ENCODE measurements around the gene PPP1R3D. TPM values are rescaled to one million over a fixed set of nuclear protein-coding genes. Genes with fewer than 3 reads are reported as not detected.

PPP1R3D gene
- total and polyA plus RNA-seq, 2 of the 13 experiments (the other 11 are each of a cell fraction or from before 2014, with no cell fraction given), result 1.2 to 3.7 TPM

- CTCF ChIA-PET (ENCODE audit: low intra/inter-chr PET ratio, low total read pairs), result no interaction called here
- Histone ChIP-seq H3K9ac (ENCODE audit: insufficient read depth, low read depth, low read length) (no peak overlapping the region), H3K4me2 (ENCODE audit: low read depth, low read length) (no peak overlapping the region), H3K79me2 (ENCODE audit: insufficient read depth, low read length) (no peaks in the 10 kb centered on the region), H2AFZ (ENCODE audit: low read length) (no peak overlapping the region), H3K9me3 (ENCODE audit: low read length) (no peaks in the 10 kb centered on the region), H3K36me3 (replicated peaks in 1 of 2; ENCODE audit: control insufficient read depth in 1 of 2, insufficient read depth in 2 of 2, low read length in 2 of 2) (peaks cover 8 to 17% of the 10 kb centered on the region in 2 experiments; a peak in 4 of 5 replicates), H3K27ac (ENCODE audit: extremely low read length, insufficient read depth, low read length) (no peak overlapping the region), H3K4me1 (ENCODE audit: insufficient read depth, low read length) (no peaks in the 10 kb centered on the region), H4K20me1 (ENCODE audit: insufficient read depth, low read length) (no peaks in the 10 kb centered on the region), H3K4me3 (replicated peaks in 1 of 3; ENCODE audit: insufficient read depth in 1 of 3, low read depth in 2 of 3, low read length in 3 of 3) (no peak overlapping the region), H3K27me3 (ENCODE audit: control insufficient read depth in 1 of 2, insufficient read depth in 2 of 2, low read length in 2 of 2) (no peaks in the 10 kb centered on the region)
- DNase-seq (ENCODE audit: low spot score), result no peak
- in situ Hi-C loops (cut with HindIII; ENCODE audit: extremely low pct_ligation_motif_present, low pct_unique_long_range_greater_than_20kb), result no loop called here
- POLR2A ChIA-PET, result no interaction called here
- no peak for ATAC-seq
- 94% methylated on average over 8 of the region's 8 CpGs for WGBS (ENCODE audit: low lambda C conversion rate)
- no peak for FAIRE-seq
- TF ChIP-seq ZNF597 (CRISPR knock-in tag; IDR thresholded peaks at IDR 0.05), result no peak
- TF ChIP-seq ZNF468 (CRISPR knock-in tag; IDR thresholded peaks at IDR 0.05), result no peak
- TF ChIP-seq ATF2 (CRISPR knock-in tag; IDR thresholded peaks at IDR 0.05), result no peak
- TF ChIP-seq ZNF33B (CRISPR knock-in tag; IDR thresholded peaks at IDR 0.05), result no peak
- no peak for TF ChIP-seq SOX5 (CRISPR knock-in tag; IDR thresholded peaks at IDR 0.05; ENCODE audit: borderline replicate concordance)
- no peak for TF ChIP-seq ELF1 (CRISPR knock-in tag; IDR thresholded peaks at IDR 0.05)
- no peak for TF ChIP-seq CENPT (CRISPR knock-in tag; IDR thresholded peaks at IDR 0.05; ENCODE audit: low read depth)
- no peak for TF ChIP-seq NONO (IDR thresholded peaks at IDR 0.05)
- no peak for TF ChIP-seq NONO (CRISPR knock-in tag; conservative IDR thresholded peaks at IDR 0.05)
- TF ChIP-seq IRF9 (CRISPR knock-in tag; IDR thresholded peaks at IDR 0.05; ENCODE audit: borderline replicate concordance), result no peak
- no peak for TF ChIP-seq HOMEZ (CRISPR knock-in tag; IDR thresholded peaks at IDR 0.05; ENCODE audit: low read depth)
- no peak for TF ChIP-seq ZNF883 (CRISPR knock-in tag; IDR thresholded peaks at IDR 0.05; ENCODE audit: not compliant biosample characterization)
- no peak for TF ChIP-seq GATAD2A (CRISPR knock-in tag; IDR thresholded peaks at IDR 0.05)
- no peak for TF ChIP-seq ZNF512B (CRISPR knock-in tag; IDR thresholded peaks at IDR 0.05; ENCODE audit: borderline replicate concordance)
- TF ChIP-seq TFDP1 (CRISPR knock-in tag; IDR thresholded peaks at IDR 0.05; ENCODE audit: borderline replicate concordance), result no peak
- TF ChIP-seq ZNF644 (CRISPR knock-in tag; IDR thresholded peaks at IDR 0.05; ENCODE audit: low read depth), result no peak
- intact Hi-C loops (cut with micrococcal nuclease; ENCODE audit: unreplicated experiment), result no loop called here
- BruUV-seq (replicated peaks), result no TSS peak
These were observed 7.3 kb upstream of the PPP1R3D start for GRCh38 chr20:59947376-59947775.

Measured in HepG2 (cell line).